SK-N-SH treated with all-trans-retinoic acid at 6 μM for 48 hours (cell line): ENCODE results near the gene FAHD2B.

Experiments used
- ESRRG ChIP-seq: fragments of 250-450 bp; sonication (Bioruptor Pico); IDR thresholded peaks from 2 replicates; pipeline ENCODE4 v1.6.1; 2021; ENCODE audit warnings: mild to moderate bottlenecking
- GLIS3 ChIP-seq: fragments of 250-450 bp; sonication (Bioruptor Pico); IDR thresholded peaks from 2 replicates; pipeline ENCODE4 v1.5.0; 2020; ENCODE audit warnings: mild to moderate bottlenecking, moderate library complexity
- ISL1 ChIP-seq: fragments of 250-450 bp; sonication (Bioruptor Pico); IDR thresholded peaks from 2 replicates; pipeline ENCODE4 v2.1.2; 2022; ENCODE audit warnings: mild to moderate bottlenecking, moderate library complexity
- PPARA ChIP-seq: fragments of 250-450 bp; sonication (Bioruptor Pico); IDR thresholded peaks from 2 replicates; pipeline ENCODE4 v1.5.0; 2020; ENCODE audit warnings: mild to moderate bottlenecking, borderline replicate concordance
- SNAI2 ChIP-seq: fragments of 250-450 bp; sonication (Bioruptor Pico); IDR thresholded peaks from 2 replicates; pipeline ENCODE4 v1.5.0; 2020; ENCODE audit warnings: mild to moderate bottlenecking, moderate library complexity
- TOX ChIP-seq: fragments of 250-450 bp; sonication (Bioruptor Pico); IDR thresholded peaks from 2 replicates; pipeline ENCODE4 v1.8.0; 2021; ENCODE audit warnings: mild to moderate bottlenecking, moderate library complexity, borderline replicate concordance
- ZC3H10 ChIP-seq: fragments of 250-450 bp; sonication (Bioruptor Pico); IDR thresholded peaks from 2 replicates; pipeline ENCODE4 v1.5.1; 2021; ENCODE audit warnings: mild to moderate bottlenecking, moderate library complexity
- ZFP3 ChIP-seq: fragments of 250-450 bp; sonication (Bioruptor Pico); IDR thresholded peaks from 2 replicates; pipeline ENCODE4 v1.5.0; 2020; ENCODE audit warnings: mild to moderate bottlenecking, moderate library complexity
- ZFP30 ChIP-seq: fragments of 450-650 bp; formaldehyde crosslinking; IDR thresholded peaks from 2 replicates; pipeline ENCODE4 v1.5.0; 2022; ENCODE audit warnings: mild to moderate bottlenecking, moderate library complexity
- ZNF70 ChIP-seq: fragments of 450-650 bp; formaldehyde crosslinking; IDR thresholded peaks from 2 replicates; pipeline ENCODE4 v1.5.0; 2020; ENCODE audit warnings: mild to moderate bottlenecking, moderate library complexity
- TF ChIP-seq, protein P1 (sequence below): fragments of 250-450 bp; sonication (Bioruptor Pico); IDR thresholded peaks from 2 replicates; pipeline ENCODE4 v1.5.1; 2020; ENCODE audit warnings: low read depth, mild to moderate bottlenecking, moderate library complexity
- TF ChIP-seq, protein P2 (sequence below): fragments of 250-450 bp; sonication (Bioruptor Pico); IDR thresholded peaks from 2 replicates; pipeline ENCODE4 v1.8.0; 2020; ENCODE audit warnings: mild to moderate bottlenecking, moderate library complexity, borderline replicate concordance
- TF ChIP-seq, protein P3 (sequence below): fragments of 250-450 bp; sonication (Bioruptor Pico); IDR thresholded peaks from 2 replicates; pipeline ENCODE4 v1.8.0; 2021; ENCODE audit warnings: low read depth, mild to moderate bottlenecking, moderate library complexity, borderline replicate concordance
- TF ChIP-seq, protein P4 (sequence below): fragments of 250-450 bp; sonication (Bioruptor Pico); IDR thresholded peaks from 2 replicates; pipeline ENCODE4 v1.5.0; 2020; ENCODE audit warnings: mild to moderate bottlenecking, moderate library complexity

DNA sequence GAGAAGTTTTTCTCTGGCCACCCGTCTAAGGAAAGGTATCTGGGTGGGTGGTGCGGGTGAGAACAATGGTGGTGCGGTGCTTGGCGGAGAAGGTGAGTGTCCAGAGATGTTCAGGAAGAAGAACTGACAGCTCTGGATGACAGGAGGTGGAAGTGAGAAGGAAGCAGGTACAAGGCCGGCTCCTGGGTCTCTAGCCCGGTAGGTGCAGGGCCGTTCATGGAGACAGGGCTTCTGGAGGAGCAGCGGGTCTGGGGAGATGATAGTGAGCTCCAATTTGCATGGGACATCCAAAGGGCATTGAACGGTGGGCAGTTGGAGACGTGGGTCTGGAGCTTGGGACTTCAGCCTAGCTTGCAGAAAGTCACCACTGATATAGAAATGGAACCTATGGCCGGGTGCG is 979 bp upstream of the FAHD2B start:
- TF ChIP-seq PPARA = no peak
- TF ChIP-seq, protein P1, sequence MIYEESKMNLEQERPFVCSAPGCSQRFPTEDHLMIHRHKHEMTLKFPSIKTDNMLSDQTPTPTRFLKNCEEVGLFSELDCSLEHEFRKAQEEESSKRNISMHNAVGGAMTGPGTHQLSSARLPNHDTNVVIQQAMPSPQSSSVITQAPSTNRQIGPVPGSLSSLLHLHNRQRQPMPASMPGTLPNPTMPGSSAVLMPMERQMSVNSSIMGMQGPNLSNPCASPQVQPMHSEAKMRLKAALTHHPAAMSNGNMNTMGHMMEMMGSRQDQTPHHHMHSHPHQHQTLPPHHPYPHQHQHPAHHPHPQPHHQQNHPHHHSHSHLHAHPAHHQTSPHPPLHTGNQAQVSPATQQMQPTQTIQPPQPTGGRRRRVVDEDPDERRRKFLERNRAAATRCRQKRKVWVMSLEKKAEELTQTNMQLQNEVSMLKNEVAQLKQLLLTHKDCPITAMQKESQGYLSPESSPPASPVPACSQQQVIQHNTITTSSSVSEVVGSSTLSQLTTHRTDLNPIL = no peak
- TF ChIP-seq SNAI2 (CRISPR knock-in tag) = no peak
- TF ChIP-seq ZNF70 (CRISPR knock-in tag) = no peak
- no peak for TF ChIP-seq ESRRG (CRISPR knock-in tag)
- TF ChIP-seq, protein P2, sequence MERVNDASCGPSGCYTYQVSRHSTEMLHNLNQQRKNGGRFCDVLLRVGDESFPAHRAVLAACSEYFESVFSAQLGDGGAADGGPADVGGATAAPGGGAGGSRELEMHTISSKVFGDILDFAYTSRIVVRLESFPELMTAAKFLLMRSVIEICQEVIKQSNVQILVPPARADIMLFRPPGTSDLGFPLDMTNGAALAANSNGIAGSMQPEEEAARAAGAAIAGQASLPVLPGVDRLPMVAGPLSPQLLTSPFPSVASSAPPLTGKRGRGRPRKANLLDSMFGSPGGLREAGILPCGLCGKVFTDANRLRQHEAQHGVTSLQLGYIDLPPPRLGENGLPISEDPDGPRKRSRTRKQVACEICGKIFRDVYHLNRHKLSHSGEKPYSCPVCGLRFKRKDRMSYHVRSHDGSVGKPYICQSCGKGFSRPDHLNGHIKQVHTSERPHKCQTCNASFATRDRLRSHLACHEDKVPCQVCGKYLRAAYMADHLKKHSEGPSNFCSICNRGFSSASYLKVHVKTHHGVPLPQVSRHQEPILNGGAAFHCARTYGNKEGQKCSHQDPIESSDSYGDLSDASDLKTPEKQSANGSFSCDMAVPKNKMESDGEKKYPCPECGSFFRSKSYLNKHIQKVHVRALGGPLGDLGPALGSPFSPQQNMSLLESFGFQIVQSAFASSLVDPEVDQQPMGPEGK (CRISPR knock-in tag) = no peak
- no peak for TF ChIP-seq ZC3H10 (CRISPR knock-in tag)
- TF ChIP-seq, protein P3, sequence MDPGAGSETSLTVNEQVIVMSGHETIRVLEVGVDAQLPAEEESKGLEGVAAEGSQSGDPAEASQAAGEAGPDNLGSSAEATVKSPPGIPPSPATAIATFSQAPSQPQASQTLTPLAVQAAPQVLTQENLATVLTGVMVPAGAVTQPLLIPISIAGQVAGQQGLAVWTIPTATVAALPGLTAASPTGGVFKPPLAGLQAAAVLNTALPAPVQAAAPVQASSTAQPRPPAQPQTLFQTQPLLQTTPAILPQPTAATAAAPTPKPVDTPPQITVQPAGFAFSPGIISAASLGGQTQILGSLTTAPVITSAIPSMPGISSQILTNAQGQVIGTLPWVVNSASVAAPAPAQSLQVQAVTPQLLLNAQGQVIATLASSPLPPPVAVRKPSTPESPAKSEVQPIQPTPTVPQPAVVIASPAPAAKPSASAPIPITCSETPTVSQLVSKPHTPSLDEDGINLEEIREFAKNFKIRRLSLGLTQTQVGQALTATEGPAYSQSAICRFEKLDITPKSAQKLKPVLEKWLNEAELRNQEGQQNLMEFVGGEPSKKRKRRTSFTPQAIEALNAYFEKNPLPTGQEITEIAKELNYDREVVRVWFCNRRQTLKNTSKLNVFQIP (CRISPR knock-in tag) = no peak
- TF ChIP-seq GLIS3 (CRISPR knock-in tag) = no peak
- TF ChIP-seq ZFP30 (CRISPR knock-in tag) = no peak
- TF ChIP-seq TOX (CRISPR knock-in tag) = no peak
- TF ChIP-seq, protein P4, sequence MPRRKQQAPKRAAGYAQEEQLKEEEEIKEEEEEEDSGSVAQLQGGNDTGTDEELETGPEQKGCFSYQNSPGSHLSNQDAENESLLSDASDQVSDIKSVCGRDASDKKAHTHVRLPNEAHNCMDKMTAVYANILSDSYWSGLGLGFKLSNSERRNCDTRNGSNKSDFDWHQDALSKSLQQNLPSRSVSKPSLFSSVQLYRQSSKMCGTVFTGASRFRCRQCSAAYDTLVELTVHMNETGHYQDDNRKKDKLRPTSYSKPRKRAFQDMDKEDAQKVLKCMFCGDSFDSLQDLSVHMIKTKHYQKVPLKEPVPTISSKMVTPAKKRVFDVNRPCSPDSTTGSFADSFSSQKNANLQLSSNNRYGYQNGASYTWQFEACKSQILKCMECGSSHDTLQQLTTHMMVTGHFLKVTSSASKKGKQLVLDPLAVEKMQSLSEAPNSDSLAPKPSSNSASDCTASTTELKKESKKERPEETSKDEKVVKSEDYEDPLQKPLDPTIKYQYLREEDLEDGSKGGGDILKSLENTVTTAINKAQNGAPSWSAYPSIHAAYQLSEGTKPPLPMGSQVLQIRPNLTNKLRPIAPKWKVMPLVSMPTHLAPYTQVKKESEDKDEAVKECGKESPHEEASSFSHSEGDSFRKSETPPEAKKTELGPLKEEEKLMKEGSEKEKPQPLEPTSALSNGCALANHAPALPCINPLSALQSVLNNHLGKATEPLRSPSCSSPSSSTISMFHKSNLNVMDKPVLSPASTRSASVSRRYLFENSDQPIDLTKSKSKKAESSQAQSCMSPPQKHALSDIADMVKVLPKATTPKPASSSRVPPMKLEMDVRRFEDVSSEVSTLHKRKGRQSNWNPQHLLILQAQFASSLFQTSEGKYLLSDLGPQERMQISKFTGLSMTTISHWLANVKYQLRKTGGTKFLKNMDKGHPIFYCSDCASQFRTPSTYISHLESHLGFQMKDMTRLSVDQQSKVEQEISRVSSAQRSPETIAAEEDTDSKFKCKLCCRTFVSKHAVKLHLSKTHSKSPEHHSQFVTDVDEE = no peak
- no peak for TF ChIP-seq ZFP3
- no peak for TF ChIP-seq ISL1
